HepG2 (cell line): ENCODE data around the gene PPP4C. TPM values are rescaled to one million over a fixed set of nuclear protein-coding genes. Genes with fewer than 3 reads are reported as not detected.

ENCODE experiments used
- CAMTA2 ChIP-seq: sonication (generic); formaldehyde crosslinking; IDR thresholded peaks from 2 replicates; pipeline ENCODE4 v1.4.0; 2020; ENCODE audit warnings: mild to moderate bottlenecking, missing genetic modification reagents, borderline replicate concordance
- GATAD2A ChIP-seq: IDR thresholded peaks from 2 replicates; pipeline ENCODE4 v1.6.1; 2016
- HNRNPH1 ChIP-seq: fragments of 200-400 bp; formaldehyde crosslinking; optimal IDR thresholded peaks from 2 replicates; pipeline ENCODE3; 2017; ENCODE audit warnings: mild to moderate bottlenecking, low read depth, low read length
- KMT2A ChIP-seq: sonication (generic); formaldehyde crosslinking; IDR thresholded peaks from 2 replicates; pipeline ENCODE4 v1.4.0; 2020; ENCODE audit warnings: missing genetic modification reagents
- MED1 ChIP-seq: sonication (generic); formaldehyde crosslinking; IDR thresholded peaks from 2 replicates; pipeline ENCODE4 v1.4.0; 2020; ENCODE audit warnings: missing genetic modification reagents
- MTA1 ChIP-seq: sonication (generic); formaldehyde crosslinking; IDR thresholded peaks from 2 replicates; pipeline ENCODE4 v1.4.0; 2020; ENCODE audit warnings: missing genetic modification reagents, mild to moderate bottlenecking, borderline replicate concordance
- MXD4 ChIP-seq: IDR thresholded peaks from 2 replicates; pipeline ENCODE4 v1.6.1; 2016; ENCODE audit warnings: mild to moderate bottlenecking, missing biosample characterization, missing genetic modification reagents
- NAIF1 ChIP-seq: sonication (generic); formaldehyde crosslinking; IDR thresholded peaks from 2 replicates; pipeline ENCODE4 v1.5.0; 2020; ENCODE audit warnings: mild to moderate bottlenecking, missing genetic modification reagents, borderline replicate concordance
- NBN ChIP-seq: fragments of 450-650 bp; conservative IDR thresholded peaks from 2 replicates; pipeline ENCODE4 v1.6.1; 2017
- PRMT3 ChIP-seq: sonication (generic); formaldehyde crosslinking; IDR thresholded peaks from 2 replicates; pipeline ENCODE4 v1.8.1; 2022; ENCODE audit warnings: low read depth, mild to moderate bottlenecking, moderate library complexity, missing genetic modification reagents, borderline replicate concordance
- PTBP1 ChIP-seq: fragments of 200-400 bp; formaldehyde crosslinking; IDR thresholded peaks from 2 replicates; pipeline ENCODE4 v1.6.1; 2018; ENCODE audit warnings: low read length, low read depth; ENCODE audit not compliant: poor library complexity, severe bottlenecking
- RXRB ChIP-seq: IDR thresholded peaks from 2 replicates; pipeline ENCODE4 v1.6.1; 2016; ENCODE audit warnings: borderline replicate concordance, missing genetic modification reagents, missing compliant biosample characterization
- SMAD3 ChIP-seq: sonication (generic); formaldehyde crosslinking; IDR thresholded peaks from 2 replicates; pipeline ENCODE4 v1.4.0; 2020; ENCODE audit warnings: missing genetic modification reagents
- STAT5B ChIP-seq: sonication (generic); formaldehyde crosslinking; IDR thresholded peaks from 2 replicates; pipeline ENCODE4 v1.4.0; 2020; ENCODE audit warnings: missing genetic modification reagents
- TFE3 ChIP-seq: IDR thresholded peaks from 2 replicates; pipeline ENCODE4 v1.6.1; 2016
- THAP7 ChIP-seq: sonication (generic); formaldehyde crosslinking; IDR thresholded peaks from 2 replicates; pipeline ENCODE4 v1.8.1; 2023; ENCODE audit warnings: mild to moderate bottlenecking, missing genetic modification reagents
- ZBTB7B ChIP-seq: sonication (generic); formaldehyde crosslinking; IDR thresholded peaks from 2 replicates; pipeline ENCODE4 v1.4.0; 2020; ENCODE audit warnings: missing genetic modification reagents
- ZFP1 ChIP-seq: IDR thresholded peaks from 2 replicates; pipeline ENCODE4 v1.6.1; 2016
- ZNF121 ChIP-seq: sonication (generic); formaldehyde crosslinking; IDR thresholded peaks from 2 replicates; pipeline ENCODE4 v1.5.0; 2020; ENCODE audit warnings: mild to moderate bottlenecking, missing genetic modification reagents
- ZNF253 ChIP-seq: sonication (generic); formaldehyde crosslinking; IDR thresholded peaks from 2 replicates; pipeline ENCODE4 v1.8.0; 2022; ENCODE audit warnings: mild to moderate bottlenecking, missing genetic modification reagents, borderline replicate concordance
- ZNF496 ChIP-seq: sonication (generic); formaldehyde crosslinking; IDR thresholded peaks from 2 replicates; pipeline ENCODE4 v1.8.1; 2023; ENCODE audit warnings: mild to moderate bottlenecking, moderate library complexity, missing genetic modification reagents; ENCODE audit not compliant: insufficient replicate concordance
- ZNF724P ChIP-seq: sonication (generic); formaldehyde crosslinking; IDR thresholded peaks from 2 replicates; pipeline ENCODE4 v1.8.0; 2022; ENCODE audit warnings: missing genetic modification reagents, borderline replicate concordance
- polyA plus RNA-seq, 8 experiments: library from polyadenylated mRNA; depleted of rRNA in 3 of 8; stranded (reverse) in 7 of 8; unstranded in 1 of 8; fragments of >200 nt; fragmentation: Illumina TruSeq in 4 of 8; extraction: Trizol in 4 of 8; gene quantifications; 2 replicates each; pipeline versions ENCODE4 v1.2.1 to v1.2.3, GENCODE V29; 2011 to 2016; ENCODE audit warnings: low read depth in 4 of 8, missing spikeins in 1 of 8, mixed read lengths in 1 of 8; ENCODE audit not compliant: insufficient read depth in 1 of 8
- total RNA-seq, 5 experiments: library from RNA; depleted of rRNA; stranded (reverse); fragments of >200 nt; fragmentation: Illumina TruSeq; extraction: Trizol; gene quantifications; 2 replicates each; pipeline ENCODE4 v1.2.3, GENCODE V29; 2016; ENCODE audit warnings: low read depth in 1 of 5
- TF ChIP-seq, protein P1 (sequence below): sonication (generic); formaldehyde crosslinking; IDR thresholded peaks from 2 replicates; pipeline ENCODE4 v1.8.1; 2022; ENCODE audit warnings: low read depth, mild to moderate bottlenecking, missing genetic modification reagents
- TF ChIP-seq, protein P2 (sequence below): IDR thresholded peaks from 2 replicates; pipeline ENCODE4 v1.6.1; 2016; ENCODE audit warnings: mild to moderate bottlenecking, missing biosample characterization, missing genetic modification reagents
- TF ChIP-seq, protein P3 (sequence below): sonication (generic); formaldehyde crosslinking; IDR thresholded peaks from 2 replicates; pipeline ENCODE4 v1.5.0; 2020; ENCODE audit warnings: mild to moderate bottlenecking, low read depth, missing genetic modification reagents, borderline replicate concordance

Gene PPP4C
- total and polyA plus RNA-seq, 2 of the 13 experiments (the other 11 are each of a cell fraction or from before 2014, with no cell fraction given), result 176 to 220 TPM

DNA sequence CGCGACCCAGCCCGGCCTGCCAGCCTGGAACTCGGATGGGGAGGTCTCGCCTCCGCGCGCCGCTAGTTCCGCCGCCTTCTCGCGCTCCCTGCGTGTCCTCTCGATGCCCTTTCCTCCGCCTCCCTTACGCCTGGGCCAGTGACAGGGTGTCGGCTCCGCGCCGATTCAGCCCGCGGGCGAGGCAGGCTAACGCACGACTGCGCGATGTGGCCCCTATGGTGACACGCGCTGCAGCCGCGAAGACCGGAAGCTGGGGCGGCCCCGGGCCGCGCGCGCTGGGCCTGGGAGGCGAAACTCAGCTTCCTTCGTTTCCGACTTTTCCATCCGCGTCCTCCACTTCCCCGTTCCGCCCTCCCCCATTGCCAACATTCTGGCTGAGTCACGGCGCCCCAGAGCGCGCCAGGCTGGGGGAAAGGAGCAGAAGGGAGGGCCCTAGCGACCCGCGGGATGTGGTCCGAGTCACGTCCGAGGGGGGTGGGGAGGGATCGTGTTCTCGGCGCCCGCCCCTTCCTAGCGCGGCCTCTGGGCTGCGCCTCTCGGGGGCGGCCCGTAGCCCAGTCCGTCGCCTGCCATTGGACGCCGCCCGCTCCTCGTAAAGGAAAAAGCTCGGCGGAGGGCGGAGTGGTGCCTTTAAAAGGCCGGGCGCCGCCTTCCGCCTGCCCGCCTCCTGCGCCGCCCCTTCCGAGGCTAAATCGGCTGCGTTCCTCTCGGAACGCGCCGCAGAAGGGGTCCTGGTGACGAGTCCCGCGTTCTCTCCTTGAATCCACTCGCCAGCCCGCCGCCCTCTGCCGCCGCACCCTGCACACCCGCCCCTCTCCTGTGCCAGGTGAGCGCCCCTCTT is 10.5 kb upstream of the PPP4C start, which contains the start of gene ALDOA (continued):
- TF ChIP-seq, protein P1, sequence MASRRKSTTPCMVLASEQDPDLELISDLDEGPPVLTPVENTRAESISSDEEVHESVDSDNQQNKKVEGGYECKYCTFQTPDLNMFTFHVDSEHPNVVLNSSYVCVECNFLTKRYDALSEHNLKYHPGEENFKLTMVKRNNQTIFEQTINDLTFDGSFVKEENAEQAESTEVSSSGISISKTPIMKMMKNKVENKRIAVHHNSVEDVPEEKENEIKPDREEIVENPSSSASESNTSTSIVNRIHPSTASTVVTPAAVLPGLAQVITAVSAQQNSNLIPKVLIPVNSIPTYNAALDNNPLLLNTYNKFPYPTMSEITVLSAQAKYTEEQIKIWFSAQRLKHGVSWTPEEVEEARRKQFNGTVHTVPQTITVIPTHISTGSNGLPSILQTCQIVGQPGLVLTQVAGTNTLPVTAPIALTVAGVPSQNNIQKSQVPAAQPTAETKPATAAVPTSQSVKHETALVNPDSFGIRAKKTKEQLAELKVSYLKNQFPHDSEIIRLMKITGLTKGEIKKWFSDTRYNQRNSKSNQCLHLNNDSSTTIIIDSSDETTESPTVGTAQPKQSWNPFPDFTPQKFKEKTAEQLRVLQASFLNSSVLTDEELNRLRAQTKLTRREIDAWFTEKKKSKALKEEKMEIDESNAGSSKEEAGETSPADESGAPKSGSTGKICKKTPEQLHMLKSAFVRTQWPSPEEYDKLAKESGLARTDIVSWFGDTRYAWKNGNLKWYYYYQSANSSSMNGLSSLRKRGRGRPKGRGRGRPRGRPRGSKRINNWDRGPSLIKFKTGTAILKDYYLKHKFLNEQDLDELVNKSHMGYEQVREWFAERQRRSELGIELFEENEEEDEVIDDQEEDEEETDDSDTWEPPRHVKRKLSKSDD (CRISPR knock-in tag), result peak; percentile 74; the same call in 1 of the 2 replicates
- TF ChIP-seq ZBTB7B (CRISPR knock-in tag) (no peak; the same call in none of the 2 replicates), ZNF496 (no peak), PRMT3 (peak; percentile 53), THAP7 (CRISPR knock-in tag) (peak; percentile 55; the same call in 1 of the 2 replicates), PTBP1 (no peak), TFE3 (CRISPR knock-in tag) (peak; percentile 47), ZNF121 (CRISPR knock-in tag) (peak; percentile 71; the same call in 1 of the 2 replicates), MXD4 (CRISPR knock-in tag) (peak; percentile 91), STAT5B (CRISPR knock-in tag) (peak; percentile 55; the same call in 1 of the 2 replicates), SMAD3 (peak; percentile 71; the same call in 1 of the 2 replicates), ZNF253 (CRISPR knock-in tag) (peak; percentile 93), HNRNPH1 (peak; percentile 82), CAMTA2 (CRISPR knock-in tag) (peak; percentile 70; the same call in 1 of the 2 replicates), MED1 (CRISPR knock-in tag) (peak; percentile 99), RXRB (CRISPR knock-in tag) (peak; percentile 82), MTA1 (CRISPR knock-in tag) (peak; percentile 67; the same call in 1 of the 2 replicates), ZFP1 (no peak), NBN (no peak), NAIF1 (CRISPR knock-in tag) (peak; percentile 93; the same call in 1 of the 2 replicates), ZNF724P (no peak; the same call in none of the 2 replicates), GATAD2A (CRISPR knock-in tag) (peak; percentile 75), KMT2A (CRISPR knock-in tag) (peak; percentile 81)
- TF ChIP-seq, protein P2, sequence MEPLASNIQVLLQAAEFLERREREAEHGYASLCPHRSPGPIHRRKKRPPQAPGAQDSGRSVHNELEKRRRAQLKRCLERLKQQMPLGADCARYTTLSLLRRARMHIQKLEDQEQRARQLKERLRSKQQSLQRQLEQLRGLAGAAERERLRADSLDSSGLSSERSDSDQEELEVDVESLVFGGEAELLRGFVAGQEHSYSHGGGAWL (CRISPR knock-in tag), result peak; percentile 83
- TF ChIP-seq, protein P3, sequence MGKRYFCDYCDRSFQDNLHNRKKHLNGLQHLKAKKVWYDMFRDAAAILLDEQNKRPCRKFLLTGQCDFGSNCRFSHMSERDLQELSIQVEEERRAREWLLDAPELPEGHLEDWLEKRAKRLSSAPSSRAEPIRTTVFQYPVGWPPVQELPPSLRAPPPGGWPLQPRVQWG (CRISPR knock-in tag), result peak; percentile 95; the same call in 1 of the 2 replicates
